Panc1 (cell line): ENCODE results near the gene RGS3.

Experiments
- POLR2AphosphoS5 ChIP-seq: IDR thresholded peaks from 2 replicates; pipeline ENCODE4 v1.6.1; 2012; ENCODE audit warnings: mild to moderate bottlenecking, low read depth, low read length, moderate library complexity
- SIN3A ChIP-seq: IDR thresholded peaks from 2 replicates; pipeline ENCODE4 v1.6.1; 2012; ENCODE audit warnings: low read depth, mild to moderate bottlenecking, low read length, moderate library complexity, borderline replicate concordance; ENCODE audit not compliant: insufficient read depth
- TF ChIP-seq, protein P1 (sequence below): fragments of 450-650 bp; IDR thresholded peaks from 2 replicates; pipeline ENCODE4 v1.5.1; 2017; ENCODE audit warnings: mild to moderate bottlenecking
- TF ChIP-seq, protein P2 (sequence below), 2 experiments: IDR thresholded peaks; 2 replicates each; pipeline ENCODE4 v1.6.1; 2011 to 2012; ENCODE audit warnings: low read depth in 2 of 2, control low read depth in 1 of 2, low read length in 1 of 2, mild to moderate bottlenecking in 1 of 2, moderate library complexity in 1 of 2; ENCODE audit not compliant: insufficient read depth in 1 of 2

DNA sequence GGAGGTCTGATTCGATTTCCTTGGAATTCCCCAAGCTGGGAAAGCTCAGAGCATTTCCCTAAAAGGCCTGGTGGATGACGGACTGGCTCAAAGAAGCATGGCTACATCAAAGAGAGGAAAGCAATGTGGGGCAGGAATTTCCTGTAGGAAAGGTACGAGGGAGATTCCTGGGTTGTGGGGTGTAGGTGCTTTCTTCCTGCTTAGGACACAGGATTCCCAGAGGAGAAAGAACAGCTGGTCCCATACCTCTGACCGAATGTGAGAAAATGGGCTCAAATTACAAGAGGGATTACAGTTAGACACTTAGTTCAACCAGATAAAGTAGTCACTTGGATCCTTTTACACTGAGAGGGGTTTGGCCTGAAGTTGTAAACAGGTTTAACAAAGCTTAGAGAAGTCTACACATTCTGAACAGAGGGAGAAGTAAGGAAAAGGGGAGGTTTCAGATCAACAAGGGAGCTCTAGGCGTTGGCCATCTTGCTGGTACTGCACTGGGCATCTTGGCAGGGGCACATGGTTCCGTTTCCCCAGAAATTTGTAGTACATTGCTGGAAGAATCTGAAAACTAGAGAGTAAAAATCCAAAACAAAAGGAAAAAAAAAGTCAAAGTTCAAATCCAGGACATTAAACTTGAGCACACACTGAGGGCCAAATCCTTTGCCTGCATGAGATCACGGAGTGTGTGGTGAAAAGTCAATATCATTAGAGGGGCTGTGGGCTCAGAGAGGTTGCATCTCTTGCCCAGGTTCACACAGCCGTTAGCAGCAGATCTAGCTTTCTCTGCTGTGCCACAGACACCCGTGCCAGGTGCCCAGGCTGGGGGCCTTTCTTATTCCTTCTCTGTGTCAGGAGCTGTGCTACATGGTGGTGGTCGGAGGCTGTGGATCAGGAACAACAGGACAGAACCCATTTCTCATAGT lies 171.3 kb downstream of the RGS3 start:
- TF ChIP-seq, protein P1, sequence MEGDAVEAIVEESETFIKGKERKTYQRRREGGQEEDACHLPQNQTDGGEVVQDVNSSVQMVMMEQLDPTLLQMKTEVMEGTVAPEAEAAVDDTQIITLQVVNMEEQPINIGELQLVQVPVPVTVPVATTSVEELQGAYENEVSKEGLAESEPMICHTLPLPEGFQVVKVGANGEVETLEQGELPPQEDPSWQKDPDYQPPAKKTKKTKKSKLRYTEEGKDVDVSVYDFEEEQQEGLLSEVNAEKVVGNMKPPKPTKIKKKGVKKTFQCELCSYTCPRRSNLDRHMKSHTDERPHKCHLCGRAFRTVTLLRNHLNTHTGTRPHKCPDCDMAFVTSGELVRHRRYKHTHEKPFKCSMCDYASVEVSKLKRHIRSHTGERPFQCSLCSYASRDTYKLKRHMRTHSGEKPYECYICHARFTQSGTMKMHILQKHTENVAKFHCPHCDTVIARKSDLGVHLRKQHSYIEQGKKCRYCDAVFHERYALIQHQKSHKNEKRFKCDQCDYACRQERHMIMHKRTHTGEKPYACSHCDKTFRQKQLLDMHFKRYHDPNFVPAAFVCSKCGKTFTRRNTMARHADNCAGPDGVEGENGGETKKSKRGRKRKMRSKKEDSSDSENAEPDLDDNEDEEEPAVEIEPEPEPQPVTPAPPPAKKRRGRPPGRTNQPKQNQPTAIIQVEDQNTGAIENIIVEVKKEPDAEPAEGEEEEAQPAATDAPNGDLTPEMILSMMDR: no peak
- no peak for TF ChIP-seq SIN3A
- TF ChIP-seq, protein P2, sequence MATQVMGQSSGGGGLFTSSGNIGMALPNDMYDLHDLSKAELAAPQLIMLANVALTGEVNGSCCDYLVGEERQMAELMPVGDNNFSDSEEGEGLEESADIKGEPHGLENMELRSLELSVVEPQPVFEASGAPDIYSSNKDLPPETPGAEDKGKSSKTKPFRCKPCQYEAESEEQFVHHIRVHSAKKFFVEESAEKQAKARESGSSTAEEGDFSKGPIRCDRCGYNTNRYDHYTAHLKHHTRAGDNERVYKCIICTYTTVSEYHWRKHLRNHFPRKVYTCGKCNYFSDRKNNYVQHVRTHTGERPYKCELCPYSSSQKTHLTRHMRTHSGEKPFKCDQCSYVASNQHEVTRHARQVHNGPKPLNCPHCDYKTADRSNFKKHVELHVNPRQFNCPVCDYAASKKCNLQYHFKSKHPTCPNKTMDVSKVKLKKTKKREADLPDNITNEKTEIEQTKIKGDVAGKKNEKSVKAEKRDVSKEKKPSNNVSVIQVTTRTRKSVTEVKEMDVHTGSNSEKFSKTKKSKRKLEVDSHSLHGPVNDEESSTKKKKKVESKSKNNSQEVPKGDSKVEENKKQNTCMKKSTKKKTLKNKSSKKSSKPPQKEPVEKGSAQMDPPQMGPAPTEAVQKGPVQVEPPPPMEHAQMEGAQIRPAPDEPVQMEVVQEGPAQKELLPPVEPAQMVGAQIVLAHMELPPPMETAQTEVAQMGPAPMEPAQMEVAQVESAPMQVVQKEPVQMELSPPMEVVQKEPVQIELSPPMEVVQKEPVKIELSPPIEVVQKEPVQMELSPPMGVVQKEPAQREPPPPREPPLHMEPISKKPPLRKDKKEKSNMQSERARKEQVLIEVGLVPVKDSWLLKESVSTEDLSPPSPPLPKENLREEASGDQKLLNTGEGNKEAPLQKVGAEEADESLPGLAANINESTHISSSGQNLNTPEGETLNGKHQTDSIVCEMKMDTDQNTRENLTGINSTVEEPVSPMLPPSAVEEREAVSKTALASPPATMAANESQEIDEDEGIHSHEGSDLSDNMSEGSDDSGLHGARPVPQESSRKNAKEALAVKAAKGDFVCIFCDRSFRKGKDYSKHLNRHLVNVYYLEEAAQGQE (IDR thresholded peaks at IDR 0.05; ENCODE audit: insufficient read depth in 1 of 2, low read depth in 2 of 2, low read length in 1 of 2): no peak
- TF ChIP-seq POLR2AphosphoS5: no peak
